ENCODE measurements around the gene ATL3.
A peak's percentile ranks its signal among the peaks of the same experiment; 100 is the strongest.
"Not testable (repeated sequence)": the region's sequence is repeated elsewhere in the genome, so short reads cannot be mapped to it uniquely, and the experiment has no call there.

The ATL3 gene

GRCh38 chr11:63603180-63603518, 68.0 kb downstream of the ATL3 start:
- ChIA-PET POLR2A (no interaction called here), CTCF (interaction anchor here (1.1 kb wide), 2 partner anchors 9 to 21 kb away, joined by 3 read pairs; no protein-coding TSS in a partner anchor)
- no peaks in the 10 kb centered on the region for H3K4me1 ChIP-seq (ENCODE audit: control extremely low read depth in 1 of 4, control insufficient read depth in 4 of 4, insufficient read depth in 4 of 4, low read length in 3 of 4)
- peaks cover 0 to 4% (median 0%) of the 10 kb centered on the region in 5 experiments for H3K27me3 ChIP-seq (replicated peaks in 2 of 5; ENCODE audit: control insufficient read depth in 4 of 5, insufficient read depth in 5 of 5, low read length in 4 of 5)
- WGBS (ENCODE audit: insufficient coverage) = 90% methylated on average over 3 of the region's 3 CpGs
- no peak for DNase-seq
- H3K9me3 ChIP-seq (ENCODE audit: control extremely low read depth in 1 of 5, control insufficient read depth in 4 of 5, insufficient read depth in 2 of 5, low read depth in 1 of 5, low read length in 4 of 5) = no peaks in the 10 kb centered on the region
- no peak overlapping the region for H3K27ac ChIP-seq (ENCODE audit: insufficient read depth in 1 of 2, low read depth in 1 of 2, low read length in 2 of 2, poor library complexity in 1 of 2, severe bottlenecking in 2 of 2)
- no peaks in the 10 kb centered on the region for H3K36me3 ChIP-seq (ENCODE audit: control insufficient read depth in 4 of 4, insufficient read depth in 4 of 4, low read length in 3 of 4)
- no peak overlapping the region for H3K4me3 ChIP-seq (ENCODE audit: control insufficient read depth in 1 of 7, extremely low read depth in 1 of 7, insufficient read depth in 4 of 7, low read depth in 2 of 7, low read length in 6 of 7)

- DNase-seq; H3K27ac ChIP-seq (ENCODE audit: insufficient read depth in 1 of 2, low read depth in 1 of 2, low read length in 2 of 2, poor library complexity in 1 of 2, severe bottlenecking in 2 of 2); H3K27me3 ChIP-seq (replicated peaks in 2 of 5; ENCODE audit: control insufficient read depth in 4 of 5, insufficient read depth in 5 of 5, low read length in 4 of 5); H3K4me3 ChIP-seq (ENCODE audit: control insufficient read depth in 1 of 7, extremely low read depth in 1 of 7, insufficient read depth in 4 of 7, low read depth in 2 of 7, low read length in 6 of 7); H3K4me1 ChIP-seq (ENCODE audit: control extremely low read depth in 1 of 4, control insufficient read depth in 4 of 4, insufficient read depth in 4 of 4, low read length in 3 of 4); H3K36me3 ChIP-seq (ENCODE audit: control insufficient read depth in 4 of 4, insufficient read depth in 4 of 4, low read length in 3 of 4); POLR2A ChIA-PET; H3K9me3 ChIP-seq (ENCODE audit: control extremely low read depth in 1 of 5, control insufficient read depth in 4 of 5, insufficient read depth in 2 of 5, low read depth in 1 of 5, low read length in 4 of 5): not testable (repeated sequence)
- CTCF ChIA-PET = interaction anchor here (0.5 to 2.1 kb wide), 3 partner anchors 10 to 728 kb away, joined by 3 to 13 read pairs (median 3); no protein-coding TSS in a partner anchor
- 95% methylated on average over 6 of the region's 11 CpGs for WGBS (ENCODE audit: insufficient coverage)
Observed at GRCh38 chr11:63602290-63603179, 68.6 kb downstream of the ATL3 start.

DNA sequence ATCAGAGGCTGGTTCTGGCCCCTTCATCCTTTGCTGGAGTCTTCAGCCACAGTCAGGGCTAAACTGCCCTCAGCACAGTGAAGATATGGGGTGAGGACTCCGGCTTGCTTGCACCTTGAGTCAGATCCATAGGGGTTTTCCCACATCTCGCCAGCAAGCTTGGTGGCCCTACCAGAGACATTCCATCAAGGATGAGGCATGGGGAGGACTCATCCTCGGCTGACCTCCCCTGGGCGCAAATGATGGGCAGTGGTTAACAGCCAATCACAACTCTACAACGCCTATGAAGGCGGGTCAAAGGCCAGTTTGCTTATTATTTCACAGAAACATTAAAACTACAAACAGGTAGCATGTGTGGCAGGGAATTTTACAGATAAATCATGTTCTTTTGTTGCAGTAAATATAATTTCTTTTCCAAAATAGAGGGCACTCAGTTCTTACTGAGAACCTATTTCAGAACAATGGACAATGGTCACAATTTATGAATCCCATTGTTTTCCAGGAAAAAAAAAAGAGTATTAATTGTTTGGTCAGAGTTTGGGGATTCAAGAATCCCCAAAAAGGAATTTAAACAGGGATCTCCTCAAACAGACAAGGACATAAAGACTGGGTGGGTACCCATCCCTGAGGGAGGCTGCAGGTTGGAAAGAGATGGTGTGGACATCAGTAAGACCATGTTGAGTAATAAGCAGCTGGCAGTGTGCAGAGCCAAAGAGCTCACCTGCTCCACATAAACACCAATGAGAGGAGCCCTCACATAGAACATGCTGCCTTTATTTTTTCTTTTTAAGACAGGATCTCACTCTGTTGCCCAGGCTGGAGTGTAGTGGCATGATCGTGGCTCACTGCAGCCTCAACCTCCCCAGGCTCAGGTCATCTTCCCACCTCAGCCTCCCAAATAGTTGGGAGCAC, 71.7 kb downstream of the ATL3 start:
- CTCF ChIA-PET = interaction anchor here (0.6 kb wide), 1 partner anchor 21 kb away, joined by 3 read pairs; no protein-coding TSS in a partner anchor
- DNase-seq = no peak

GRCh38 chr11:63598556-63598955, 72.6 kb downstream of the ATL3 start:
- Histone ChIP-seq H3K9me3 (ENCODE audit: control extremely low read depth in 1 of 5, control insufficient read depth in 4 of 5, insufficient read depth in 2 of 5, low read depth in 1 of 5, low read length in 4 of 5) (no peaks in the 10 kb centered on the region), H3K27me3 (replicated peaks in 2 of 5; ENCODE audit: control insufficient read depth in 4 of 5, insufficient read depth in 5 of 5, low read length in 4 of 5) (peaks cover 0 to 4% (median 0%) of the 10 kb centered on the region in 5 experiments), H3K27ac (ENCODE audit: insufficient read depth in 1 of 2, low read depth in 1 of 2, low read length in 2 of 2, poor library complexity in 1 of 2, severe bottlenecking in 2 of 2) (no peak overlapping the region), H3K36me3 (ENCODE audit: control insufficient read depth in 4 of 4, insufficient read depth in 4 of 4, low read length in 3 of 4) (no peaks in the 10 kb centered on the region), H3K4me1 (ENCODE audit: control extremely low read depth in 1 of 4, control insufficient read depth in 4 of 4, insufficient read depth in 4 of 4, low read length in 3 of 4) (no peaks in the 10 kb centered on the region), H3K4me3 (ENCODE audit: control insufficient read depth in 1 of 7, extremely low read depth in 1 of 7, insufficient read depth in 4 of 7, low read depth in 2 of 7, low read length in 6 of 7) (no peak overlapping the region)
- ChIA-PET CTCF (interaction anchor here (0.6 kb wide), 1 partner anchor 22 kb away, joined by 3 read pairs; no protein-coding TSS in a partner anchor), POLR2A (no interaction called here)
- WGBS (ENCODE audit: insufficient coverage) = 94% methylated on average over 2 of the region's 4 CpGs
- no peak for DNase-seq

More for the DNA sequence above, 71.7 kb downstream of the ATL3 start:
- POLR2A ChIA-PET = no interaction called here
- 100% methylated on average over 4 of the region's 7 CpGs for whole genome bisulfite sequencing (ENCODE audit: insufficient coverage)
- peaks cover 0 to 4% (median 0%) of the 10 kb centered on the region in 5 experiments for H3K27me3 ChIP-seq (replicated peaks in 2 of 5; ENCODE audit: control insufficient read depth in 4 of 5, insufficient read depth in 5 of 5, low read length in 4 of 5)
- H3K36me3 ChIP-seq (ENCODE audit: control insufficient read depth in 4 of 4, insufficient read depth in 4 of 4, low read length in 3 of 4) = no peaks in the 10 kb centered on the region
- no peaks in the 10 kb centered on the region for H3K9me3 ChIP-seq (ENCODE audit: control extremely low read depth in 1 of 5, control insufficient read depth in 4 of 5, insufficient read depth in 2 of 5, low read depth in 1 of 5, low read length in 4 of 5)
- H3K4me1 ChIP-seq (ENCODE audit: control extremely low read depth in 1 of 4, control insufficient read depth in 4 of 4, insufficient read depth in 4 of 4, low read length in 3 of 4) = no peaks in the 10 kb centered on the region
- H3K4me3 ChIP-seq (ENCODE audit: control insufficient read depth in 1 of 7, extremely low read depth in 1 of 7, insufficient read depth in 4 of 7, low read depth in 2 of 7, low read length in 6 of 7) = no peak overlapping the region
- no peak overlapping the region for H3K27ac ChIP-seq (ENCODE audit: insufficient read depth in 1 of 2, low read depth in 1 of 2, low read length in 2 of 2, poor library complexity in 1 of 2, severe bottlenecking in 2 of 2)

GRCh38 chr11:63595296-63595695, 75.9 kb downstream of the ATL3 start:
- no peak overlapping the region for H3K27ac ChIP-seq (ENCODE audit: insufficient read depth in 1 of 2, low read depth in 1 of 2, low read length in 2 of 2, poor library complexity in 1 of 2, severe bottlenecking in 2 of 2)
- H3K9me3 ChIP-seq (ENCODE audit: control extremely low read depth in 1 of 5, control insufficient read depth in 4 of 5, insufficient read depth in 2 of 5, low read depth in 1 of 5, low read length in 4 of 5) = no peaks in the 10 kb centered on the region
- CTCF ChIA-PET = interaction anchor here (1.1 to 2.3 kb wide), 3 partner anchors 41 to 116 kb away, joined by 3 to 7 read pairs (median 6); no protein-coding TSS in a partner anchor
- POLR2A ChIA-PET = no interaction called here
- peaks cover 0 to 6% (median 0%) of the 10 kb centered on the region in 5 experiments for H3K27me3 ChIP-seq (replicated peaks in 2 of 5; ENCODE audit: control insufficient read depth in 4 of 5, insufficient read depth in 5 of 5, low read length in 4 of 5)
- no peaks in the 10 kb centered on the region for H3K4me1 ChIP-seq (ENCODE audit: control extremely low read depth in 1 of 4, control insufficient read depth in 4 of 4, insufficient read depth in 4 of 4, low read length in 3 of 4)
- H3K36me3 ChIP-seq (ENCODE audit: control insufficient read depth in 4 of 4, insufficient read depth in 4 of 4, low read length in 3 of 4) = no peaks in the 10 kb centered on the region
- no peak overlapping the region for H3K4me3 ChIP-seq (ENCODE audit: control insufficient read depth in 1 of 7, extremely low read depth in 1 of 7, insufficient read depth in 4 of 7, low read depth in 2 of 7, low read length in 6 of 7)
- WGBS (ENCODE audit: insufficient coverage) = 98% methylated on average over 4 of the region's 4 CpGs
- DNase-seq = no peak

- no peak overlapping the region for H3K4me3 ChIP-seq (ENCODE audit: control insufficient read depth in 1 of 7, extremely low read depth in 1 of 7, insufficient read depth in 4 of 7, low read depth in 2 of 7, low read length in 6 of 7)
- no peaks in the 10 kb centered on the region for H3K9me3 ChIP-seq (ENCODE audit: control extremely low read depth in 1 of 5, control insufficient read depth in 4 of 5, insufficient read depth in 2 of 5, low read depth in 1 of 5, low read length in 4 of 5)
- ChIA-PET POLR2A (no interaction called here), CTCF (interaction anchor here (0.8 to 3.0 kb wide), 9 partner anchors 9 to 115 kb away, joined by 3 to 13 read pairs (median 4); no protein-coding TSS in a partner anchor)
- 93% methylated on average over 2 of the region's 4 CpGs for WGBS (ENCODE audit: insufficient coverage)
- peak in 2 of 3 donors; percentile 48 for DNase-seq
- H3K27me3 ChIP-seq (replicated peaks in 2 of 5; ENCODE audit: control insufficient read depth in 4 of 5, insufficient read depth in 5 of 5, low read length in 4 of 5) = peaks cover 0 to 4% (median 0%) of the 10 kb centered on the region in 5 experiments
- H3K27ac ChIP-seq (ENCODE audit: insufficient read depth in 1 of 2, low read depth in 1 of 2, low read length in 2 of 2, poor library complexity in 1 of 2, severe bottlenecking in 2 of 2) = no peak overlapping the region
- no peaks in the 10 kb centered on the region for H3K36me3 ChIP-seq (ENCODE audit: control insufficient read depth in 4 of 4, insufficient read depth in 4 of 4, low read length in 3 of 4)
- no peaks in the 10 kb centered on the region for H3K4me1 ChIP-seq (ENCODE audit: control extremely low read depth in 1 of 4, control insufficient read depth in 4 of 4, insufficient read depth in 4 of 4, low read length in 3 of 4)
Observed at GRCh38 chr11:63592975-63593395, 78.2 kb downstream of the ATL3 start.
